HCT116 (cell line): Measurements from ENCODE around the gene APBB2. TPM values are rescaled to one million over a fixed set of nuclear protein-coding genes. Genes with fewer than 3 reads are reported as not detected.

Source experiments
- ATAC-seq: fragments of 200-7000 bp; cut with Tn5 transposase; 2 replicates; pipeline ENCODE4 v1.9.1; 2020; ENCODE audit warnings: mild to moderate bottlenecking, moderate library complexity
- BruUV-seq: library from RNA; stranded (reverse); fragments of 400-500 nt; replicated peaks from 2 replicates; lab custom pipeline; 2021; lab: Mats Ljungman, UMichigan
- CTCF ChIA-PET: fragments of 300-600 bp; sonication (Branson Sonifier 250); formaldehyde crosslinking; loops from one replicate; lab custom pipeline; 2021; ENCODE audit warnings: antibody characterized with exemption; lab: Charles Lee
- POLR2A ChIA-PET: fragments of 300-600, 350-600 bp; sonication (Branson Sonifier 250); formaldehyde crosslinking; loops from one replicate; lab custom pipeline; 2021; ENCODE audit warnings: antibody characterized with exemption; lab: Charles Lee
- RAD21 ChIA-PET, 2 experiments: fragments of 300-600 bp; sonication (Branson Sonifier 250); formaldehyde crosslinking; loops; one replicate each; lab custom pipeline; 2023; ENCODE audit warnings: low total read pairs in 2 of 2; ENCODE audit not compliant: uncharacterized antibody in 2 of 2, unreplicated experiment in 2 of 2, low non-redundant PET in 1 of 2; lab: Charles Lee
- DNase-seq: peaks from one replicate; pipeline ENCODE4 v3.0.0-alpha.2; 2010; ENCODE audit warnings: low read depth, low spot score
- H2AFZ ChIP-seq: fragments of 200-600 bp; shearing (Covaris generic), sonication (generic); 2 replicates; pipeline ENCODE4 v1.6.1; 2017; ENCODE audit warnings: low read depth, mixed run types, mixed read lengths, antibody characterized with exemption, low read length; ENCODE audit not compliant: poor library complexity, severe bottlenecking
- H3K27ac ChIP-seq: 2 replicates; pipeline ENCODE4 v1.5.1; 2012; ENCODE audit warnings: low read depth, low read length
- H3K27me3 ChIP-seq: fragments of 200-600 bp; sonication (generic); 2 replicates; pipeline ENCODE4 v1.6.1; 2016; ENCODE audit warnings: mixed run types, low read length, mixed read lengths; ENCODE audit not compliant: insufficient read depth
- H3K36me3 ChIP-seq, 2 experiments: fragments of 200-500 bp in 1 of 2; fragments of 200-600 bp in 1 of 2; sonication (Bioruptor generic) in 1 of 2; sonication (generic) in 1 of 2; 2 replicates each; pipeline versions ENCODE4 v1.5.1 to v1.6.1; 2014 to 2016; ENCODE audit warnings: low read length in 2 of 2, inconsistent platforms in 1 of 2, mixed read lengths in 1 of 2, mixed run types in 1 of 2; ENCODE audit not compliant: insufficient read depth in 2 of 2, control insufficient read depth in 1 of 2
- H3K4me1 ChIP-seq, 2 experiments: fragments of 200-600 bp in 1 of 2; sonication (generic) in 1 of 2; 2 replicates each; pipeline versions ENCODE4 v1.5.1 to v1.6.1; 2012 to 2017; ENCODE audit warnings: low read length in 2 of 2, inconsistent platforms in 1 of 2, mild to moderate bottlenecking in 1 of 2, mixed read lengths in 1 of 2, mixed run types in 1 of 2, moderate library complexity in 1 of 2; ENCODE audit not compliant: insufficient read depth in 2 of 2, control insufficient read depth in 1 of 2
- H3K4me2 ChIP-seq: fragments of 200-600 bp; sonication (generic); 2 replicates; pipeline ENCODE4 v1.6.1; 2017; ENCODE audit warnings: mixed run types, low read length, mixed read lengths
- H3K4me3 ChIP-seq, 2 experiments: fragments of 200-600 bp in 1 of 2; sonication (generic) in 1 of 2; replicated peaks in 1 of 2; 2 replicates each; pipeline ENCODE4 v1.5.1; 2011 to 2016; ENCODE audit warnings: low read length in 2 of 2, control low read depth in 1 of 2, low read depth in 1 of 2, mild to moderate bottlenecking in 1 of 2, mixed read lengths in 1 of 2, mixed run types in 1 of 2
- H3K79me2 ChIP-seq: fragments of 200-600 bp; sonication (generic); 2 replicates; pipeline ENCODE4 v1.6.1; 2017; ENCODE audit warnings: mild to moderate bottlenecking, mixed run types, low read length, moderate library complexity, mixed read lengths; ENCODE audit not compliant: insufficient read depth
- H3K9ac ChIP-seq: fragments of 200-600 bp; sonication (generic); 2 replicates; pipeline ENCODE4 v1.6.1; 2016; ENCODE audit warnings: low read length, mixed read lengths
- H3K9me2 ChIP-seq: fragments of 200-600 bp; sonication (generic), shearing (Covaris generic); 2 replicates; pipeline ENCODE4 v1.6.1; 2017; ENCODE audit warnings: mixed run types, mild to moderate bottlenecking, moderate library complexity; ENCODE audit not compliant: insufficient read depth
- H3K9me3 ChIP-seq, 2 experiments: fragments of 200-500 bp in 1 of 2; fragments of 200-600 bp in 1 of 2; sonication (Bioruptor generic) in 1 of 2; sonication (generic) in 1 of 2; 2 replicates each; pipeline ENCODE4 v1.6.1; 2014 to 2017; ENCODE audit warnings: low read length in 2 of 2, mixed read lengths in 2 of 2, inconsistent platforms in 1 of 2, low read depth in 1 of 2, mild to moderate bottlenecking in 1 of 2, mixed run types in 1 of 2, moderate library complexity in 1 of 2; ENCODE audit not compliant: control insufficient read depth in 1 of 2, insufficient read depth in 1 of 2
- H4K20me1 ChIP-seq: fragments of 200-600 bp; sonication (generic), shearing (Covaris generic); 2 replicates; pipeline ENCODE4 v1.6.1; 2017; ENCODE audit warnings: mixed run types, mild to moderate bottlenecking, moderate library complexity; ENCODE audit not compliant: insufficient read depth
- ELF1 ChIP-seq: IDR thresholded peaks from 2 replicates; pipeline ENCODE4 v1.6.1; 2012; ENCODE audit warnings: low read depth, borderline replicate concordance
- EZH2 ChIP-seq: fragments of 200-600 bp; sonication (generic); IDR thresholded peaks from 2 replicates; pipeline ENCODE4 v1.6.1; 2017; ENCODE audit warnings: antibody characterized with exemption, mixed run types
- EZH2phosphoT487 ChIP-seq: fragments of 200-600 bp; IDR thresholded peaks from 2 replicates; pipeline ENCODE4 v1.6.1; 2018; ENCODE audit warnings: antibody characterized with exemption, borderline replicate concordance
- JUND ChIP-seq: IDR thresholded peaks from 2 replicates; pipeline ENCODE4 v1.6.1; 2012
- POLR2A ChIP-seq: IDR thresholded peaks from 2 replicates; pipeline ENCODE4 v1.7.0; 2011; ENCODE audit warnings: borderline replicate concordance; ENCODE audit not compliant: insufficient read depth, insufficient read length; ENCODE audit errors: extremely low read depth
- SRF ChIP-seq: IDR thresholded peaks from 2 replicates; pipeline ENCODE4 v1.6.1; 2012; ENCODE audit warnings: low read depth
- TCF7L2 ChIP-seq: IDR thresholded peaks from 2 replicates; pipeline ENCODE4 v1.7.0; 2011; ENCODE audit warnings: borderline replicate concordance, inconsistent platforms; ENCODE audit not compliant: insufficient read depth, insufficient read length; ENCODE audit errors: extremely low read depth
- ZFX ChIP-seq: fragments of 450-650 bp; IDR thresholded peaks from 2 replicates; pipeline ENCODE4 v1.6.1; 2017
- intact Hi-C: fragments of 100-400 bp; cut with micrococcal nuclease; formaldehyde crosslinking; loops from 2 replicates; pipeline ENCODE4 v1.10.0; 2022
- total RNA-seq: library from RNA; stranded (reverse); gene quantifications from one replicate; pipeline ENCODE4 v1.2.1, GENCODE V29; 2021; ENCODE audit not compliant: unreplicated experiment
- TF ChIP-seq, protein P1 (sequence below), 3 experiments: fragments of 200-600 bp in 1 of 3; sonication (generic) in 1 of 3; IDR thresholded peaks in 2 of 3; conservative IDR thresholded peaks in 1 of 3; 2 replicates each; pipeline ENCODE4 v1.5.1; 2012 to 2017; ENCODE audit warnings: low read depth in 2 of 3, low read length in 2 of 3, antibody characterized with exemption in 1 of 3, borderline replicate concordance in 1 of 3, control low read depth in 1 of 3, mild to moderate bottlenecking in 1 of 3, mixed read lengths in 1 of 3, mixed run types in 1 of 3, moderate library complexity in 1 of 3; ENCODE audit not compliant: insufficient read depth in 1 of 3
- TF ChIP-seq, protein P2 (sequence below): IDR thresholded peaks from 2 replicates; pipeline ENCODE4 v1.6.1; 2011; ENCODE audit warnings: mild to moderate bottlenecking, low read length, moderate library complexity; ENCODE audit not compliant: insufficient replicate concordance; ENCODE audit errors: extremely low read depth
- TF ChIP-seq, protein P3 (sequence below): IDR thresholded peaks from 2 replicates; pipeline ENCODE4 v1.6.1; 2012

Gene APBB2
- total RNA-seq, 1 experiment from 2014 or later: 72.5 TPM

DNA sequence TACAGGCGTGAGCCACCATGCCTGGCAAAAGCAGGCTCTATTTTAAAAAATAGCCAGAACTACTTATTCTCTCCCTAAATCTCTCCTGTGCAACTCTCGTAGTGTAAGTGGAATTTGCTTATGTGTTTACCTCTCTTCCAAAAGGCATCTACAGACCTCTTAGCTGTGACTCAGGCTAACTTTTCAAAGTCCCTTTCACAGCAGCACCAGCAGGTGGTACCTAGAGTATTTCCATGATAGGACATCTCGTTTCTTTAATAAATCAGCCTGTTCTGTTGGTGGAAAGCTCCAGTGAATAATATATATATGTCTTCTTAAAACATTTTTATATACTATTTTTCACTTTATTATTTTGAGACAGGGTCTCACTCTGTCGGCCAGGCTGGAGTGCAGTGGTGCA lies 375.6 kb downstream of the APBB2 start (continued):
- TF ChIP-seq, protein P1, sequence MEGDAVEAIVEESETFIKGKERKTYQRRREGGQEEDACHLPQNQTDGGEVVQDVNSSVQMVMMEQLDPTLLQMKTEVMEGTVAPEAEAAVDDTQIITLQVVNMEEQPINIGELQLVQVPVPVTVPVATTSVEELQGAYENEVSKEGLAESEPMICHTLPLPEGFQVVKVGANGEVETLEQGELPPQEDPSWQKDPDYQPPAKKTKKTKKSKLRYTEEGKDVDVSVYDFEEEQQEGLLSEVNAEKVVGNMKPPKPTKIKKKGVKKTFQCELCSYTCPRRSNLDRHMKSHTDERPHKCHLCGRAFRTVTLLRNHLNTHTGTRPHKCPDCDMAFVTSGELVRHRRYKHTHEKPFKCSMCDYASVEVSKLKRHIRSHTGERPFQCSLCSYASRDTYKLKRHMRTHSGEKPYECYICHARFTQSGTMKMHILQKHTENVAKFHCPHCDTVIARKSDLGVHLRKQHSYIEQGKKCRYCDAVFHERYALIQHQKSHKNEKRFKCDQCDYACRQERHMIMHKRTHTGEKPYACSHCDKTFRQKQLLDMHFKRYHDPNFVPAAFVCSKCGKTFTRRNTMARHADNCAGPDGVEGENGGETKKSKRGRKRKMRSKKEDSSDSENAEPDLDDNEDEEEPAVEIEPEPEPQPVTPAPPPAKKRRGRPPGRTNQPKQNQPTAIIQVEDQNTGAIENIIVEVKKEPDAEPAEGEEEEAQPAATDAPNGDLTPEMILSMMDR (IDR thresholded peaks at IDR 0.05 in 2 of 3, conservative IDR thresholded peaks at IDR 0.05 in 1 of 3; ENCODE audit: borderline replicate concordance in 1 of 3, insufficient read depth in 1 of 3, low read depth in 2 of 3, low read length in 2 of 3): no peak
- TF ChIP-seq ZFX (no peak), SRF (no peak), ELF1 (no peak), TCF7L2 (no peak)
- TF ChIP-seq, protein P2, sequence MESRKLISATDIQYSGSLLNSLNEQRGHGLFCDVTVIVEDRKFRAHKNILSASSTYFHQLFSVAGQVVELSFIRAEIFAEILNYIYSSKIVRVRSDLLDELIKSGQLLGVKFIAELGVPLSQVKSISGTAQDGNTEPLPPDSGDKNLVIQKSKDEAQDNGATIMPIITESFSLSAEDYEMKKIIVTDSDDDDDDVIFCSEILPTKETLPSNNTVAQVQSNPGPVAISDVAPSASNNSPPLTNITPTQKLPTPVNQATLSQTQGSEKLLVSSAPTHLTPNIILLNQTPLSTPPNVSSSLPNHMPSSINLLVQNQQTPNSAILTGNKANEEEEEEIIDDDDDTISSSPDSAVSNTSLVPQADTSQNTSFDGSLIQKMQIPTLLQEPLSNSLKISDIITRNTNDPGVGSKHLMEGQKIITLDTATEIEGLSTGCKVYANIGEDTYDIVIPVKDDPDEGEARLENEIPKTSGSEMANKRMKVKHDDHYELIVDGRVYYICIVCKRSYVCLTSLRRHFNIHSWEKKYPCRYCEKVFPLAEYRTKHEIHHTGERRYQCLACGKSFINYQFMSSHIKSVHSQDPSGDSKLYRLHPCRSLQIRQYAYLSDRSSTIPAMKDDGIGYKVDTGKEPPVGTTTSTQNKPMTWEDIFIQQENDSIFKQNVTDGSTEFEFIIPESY: no peak

DNA sequence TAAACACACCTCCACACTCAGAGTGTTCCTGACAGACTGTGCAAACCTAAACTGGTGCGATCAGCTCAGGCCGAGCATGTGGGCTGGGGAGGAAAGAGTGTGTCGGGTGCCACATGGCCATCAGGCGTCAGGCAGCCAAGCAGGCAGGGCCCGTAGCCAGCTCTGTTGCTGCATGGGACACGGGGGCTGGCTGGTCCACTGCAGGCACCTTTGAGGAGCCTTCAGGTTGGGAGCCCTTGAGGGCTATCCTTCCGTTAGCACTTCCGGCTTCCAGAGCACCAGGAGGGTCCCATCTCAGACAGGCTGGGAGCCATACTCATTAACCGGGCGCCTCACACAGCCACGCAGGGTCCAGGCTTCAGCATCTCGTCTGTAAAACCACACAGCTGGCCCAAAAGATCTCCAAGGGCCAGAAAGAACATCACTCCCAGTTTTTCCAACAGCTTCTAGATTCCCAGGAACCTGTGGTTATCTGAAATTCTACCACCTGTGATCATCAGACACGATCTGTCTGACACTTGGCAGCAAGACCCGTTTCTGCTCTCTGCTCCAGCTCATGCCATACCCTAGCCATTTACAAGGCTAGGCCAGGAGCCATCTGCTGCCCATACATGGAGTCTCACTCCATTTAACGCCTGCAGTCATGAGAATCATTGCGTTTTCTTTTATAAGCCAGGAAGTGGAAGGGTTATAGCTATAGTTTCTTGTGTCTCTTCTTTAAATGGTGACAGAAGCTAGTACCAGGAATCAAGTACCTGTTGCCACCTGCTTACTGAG lies 377.1 kb downstream of the APBB2 start:
- BruUV-seq: no TSS peak
- ATAC-seq: no peak
- Histone ChIP-seq H3K27ac (no peak overlapping the region), H3K4me2 (no peak overlapping the region), H3K36me3 (no peaks in the 10 kb centered on the region), H3K27me3 (no peaks in the 10 kb centered on the region), H3K4me3 (no peak overlapping the region), H3K9ac (no peak overlapping the region), H4K20me1 (no peaks in the 10 kb centered on the region), H3K9me3 (no peaks in the 10 kb centered on the region), H3K79me2 (no peaks in the 10 kb centered on the region; the same call in 1 of the 2 replicates), H3K4me1 (peaks cover 4 to 11% of the 10 kb centered on the region in 2 experiments; a peak in 3 of 4 replicates), H3K9me2 (no peaks in the 10 kb centered on the region), H2AFZ (no peak overlapping the region)
- TF ChIP-seq TCF7L2: no peak
- no peak for TF ChIP-seq ELF1
- TF ChIP-seq JUND: no peak
- TF ChIP-seq, protein P3, sequence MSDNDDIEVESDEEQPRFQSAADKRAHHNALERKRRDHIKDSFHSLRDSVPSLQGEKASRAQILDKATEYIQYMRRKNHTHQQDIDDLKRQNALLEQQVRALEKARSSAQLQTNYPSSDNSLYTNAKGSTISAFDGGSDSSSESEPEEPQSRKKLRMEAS: no peak
- no peak for TF ChIP-seq SRF
- no peak for TF ChIP-seq EZH2phosphoT487
- TF ChIP-seq EZH2: no peak
- no peak for TF ChIP-seq POLR2A
- DNase-seq: no peak
- ChIA-PET RAD21 (no interaction called here), POLR2A (no interaction called here), CTCF (no interaction called here)
- intact Hi-C loops: no loop called here
